Sciatic nerve (tissue), 2 donors: Measurements from ENCODE around the gene APBA2. TPM values are rescaled to one million over a fixed set of nuclear protein-coding genes. Genes with fewer than 3 reads are reported as not detected.
"Not testable (repeated sequence)": the region's sequence is repeated elsewhere in the genome, so short reads cannot be mapped to it uniquely, and the experiment has no call there.

Experiments used
- ATAC-seq: fragments of 200-7000 bp; cut with Tn5 transposase; one replicate; pipeline ENCODE4 v1.9.1; 2020; ENCODE audit warnings: mild to moderate bottlenecking, moderate library complexity
- DNase-seq: peaks from one replicate; pipeline ENCODE4 v3.0.0-alpha.2; 2020; ENCODE audit warnings: low spot score
- intact Hi-C: fragments of 100-400 bp; cut with DNase I; formaldehyde crosslinking; loops from one replicate; pipeline ENCODE4 v1.14.2; 2022
- total RNA-seq: library from RNA; stranded (reverse); fragmentation: NEBNext Ultra II Directional; extraction: Animal tissue kit (Norgen Biotek cat#: 25700); gene quantifications from one replicate; pipeline ENCODE4 v1.2.1, GENCODE V29; 2021
- donor health status: DM: no; HTN: no; CAD: no.
- donor health status: DM: no; HTN: no; CAD: no.

APBA2 gene
- total RNA-seq, 1 donor from 2014 or later, result 3.5 TPM

- ATAC-seq (no peak), DNase-seq (no peak)
- intact Hi-C loops, result no loop called here
Observed at GRCh38 chr15:29005931-29006330, 120.2 kb downstream of the APBA2 start.

DNA sequence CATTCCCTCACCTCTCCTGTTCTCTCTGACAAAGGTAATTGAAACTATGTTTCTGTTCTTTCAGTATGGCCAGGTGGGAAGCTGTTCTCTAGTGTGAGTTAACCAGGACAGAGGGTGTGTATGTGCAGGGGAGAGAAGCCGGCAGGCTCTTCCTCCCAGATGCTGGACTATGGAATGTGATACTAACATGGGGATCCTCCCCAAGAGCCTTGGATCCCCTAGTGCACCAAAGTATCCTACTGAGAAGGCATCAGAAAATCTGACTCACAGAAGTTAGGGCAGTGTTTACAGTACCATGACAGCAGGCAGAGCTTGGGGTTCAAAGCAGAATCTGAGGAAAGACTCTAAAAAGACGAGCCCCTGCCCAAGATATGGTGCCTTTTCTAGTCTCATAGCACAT, 123.1 kb downstream of the APBA2 start:
- ATAC-seq, result no peak
- intact Hi-C loops, result no loop called here
- DNase-seq, result no peak

- intact Hi-C loops, result no loop called here
- ATAC-seq, result no peak
- no peak for DNase-seq
Observed at GRCh38 chr15:29012097-29012496, 126.3 kb downstream of the APBA2 start.

GRCh38 chr15:29014493-29014892, 128.7 kb downstream of the APBA2 start:
- intact Hi-C loops, result no loop called here

GRCh38 chr15:29016518-29016917, 130.7 kb downstream of the APBA2 start:
- DNase-seq (no peak), ATAC-seq (no peak)
- intact Hi-C loops, result no loop called here

More at GRCh38 chr15:29014493-29014892, 128.7 kb downstream of the APBA2 start:
- DNase-seq, result no peak
- no peak for ATAC-seq

DNA sequence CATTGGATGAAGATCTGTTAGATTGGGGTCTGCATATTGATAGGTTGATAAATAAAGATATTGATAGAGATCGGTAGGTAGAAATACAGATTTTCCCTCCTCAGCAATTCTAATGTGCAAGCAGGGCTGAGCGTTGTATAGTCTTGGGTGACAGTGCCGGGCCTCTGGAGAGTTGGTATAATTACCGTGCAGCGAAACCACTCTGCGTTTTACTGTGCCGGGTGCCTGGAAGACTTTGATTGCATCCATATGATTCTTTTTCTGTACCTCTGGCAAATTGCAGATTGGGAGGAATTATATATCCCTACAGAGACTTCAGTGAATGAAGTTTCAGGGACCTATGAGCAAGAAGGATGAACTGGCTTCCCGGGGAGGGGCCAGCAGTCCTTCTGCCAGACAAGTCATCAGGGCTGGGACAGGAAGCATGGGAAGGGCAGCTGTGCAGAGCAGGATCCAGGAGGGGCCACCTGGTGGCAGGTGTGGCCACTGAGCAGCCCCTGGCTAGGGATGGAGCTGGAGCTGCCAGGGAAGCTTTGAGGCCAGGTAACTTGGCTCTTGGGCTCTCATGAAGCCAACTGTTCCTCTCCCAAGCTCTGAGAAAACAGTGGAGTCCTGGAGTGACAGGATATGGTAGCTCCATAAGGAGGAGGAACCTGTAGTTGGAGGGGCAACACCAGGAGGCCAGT, 132.5 kb downstream of the APBA2 start:
- no peak for ATAC-seq
- no peak for DNase-seq
- intact Hi-C loops, result no loop called here

- intact Hi-C loops, result no loop called here
- no peak for DNase-seq
- no peak for ATAC-seq
Observed at GRCh38 chr15:29018995-29019976, 133.5 kb downstream of the APBA2 start.

GRCh38 chr15:29021857-29022256, 136.1 kb downstream of the APBA2 start:
- DNase-seq (no peak), ATAC-seq (no peak)
- intact Hi-C loops, result no loop called here

DNA sequence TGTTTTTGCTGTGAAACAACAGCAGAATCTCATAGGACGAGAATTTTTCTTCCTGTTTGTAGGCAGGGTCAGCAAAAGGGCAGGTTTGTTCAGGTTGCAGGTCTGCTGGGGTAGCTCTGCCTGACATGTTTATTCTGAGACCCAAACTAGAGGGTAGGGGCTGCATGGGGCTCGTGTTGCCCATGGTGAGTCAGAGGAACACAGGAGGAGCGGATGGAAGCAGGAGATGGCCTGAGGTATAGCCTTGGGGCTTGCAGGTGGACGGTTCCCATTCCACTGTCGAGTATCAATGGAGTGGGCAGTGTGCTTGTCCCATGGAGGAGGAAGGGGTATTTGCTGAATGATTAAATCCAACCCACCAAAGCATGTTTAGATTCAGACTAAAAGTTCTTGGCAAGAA, 138.9 kb downstream of the APBA2 start:
- DNase-seq (no peak), ATAC-seq (no peak)
- intact Hi-C loops, result no loop called here

DNA sequence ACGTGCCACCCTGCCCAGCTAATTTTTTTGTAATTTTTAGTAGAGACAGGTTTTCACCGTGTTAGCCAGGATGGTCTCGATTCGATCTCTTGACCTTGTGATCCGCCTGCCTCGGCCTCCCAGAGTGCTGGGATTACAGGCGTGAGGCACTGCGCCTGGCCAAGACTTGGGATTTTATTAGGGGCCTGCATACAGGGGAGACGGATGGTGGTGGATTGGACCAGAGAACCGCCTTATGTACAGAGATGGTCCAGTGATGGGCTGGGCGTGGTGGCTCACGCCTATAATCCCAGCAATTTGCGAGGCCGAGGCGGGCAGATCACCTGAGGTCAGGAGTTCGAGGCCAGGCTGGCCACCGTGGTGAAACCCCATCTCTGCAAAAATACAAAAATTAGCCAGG, 139.6 kb downstream of the APBA2 start:
- ATAC-seq, intact Hi-C loops, DNase-seq: not testable (repeated sequence)

DNA sequence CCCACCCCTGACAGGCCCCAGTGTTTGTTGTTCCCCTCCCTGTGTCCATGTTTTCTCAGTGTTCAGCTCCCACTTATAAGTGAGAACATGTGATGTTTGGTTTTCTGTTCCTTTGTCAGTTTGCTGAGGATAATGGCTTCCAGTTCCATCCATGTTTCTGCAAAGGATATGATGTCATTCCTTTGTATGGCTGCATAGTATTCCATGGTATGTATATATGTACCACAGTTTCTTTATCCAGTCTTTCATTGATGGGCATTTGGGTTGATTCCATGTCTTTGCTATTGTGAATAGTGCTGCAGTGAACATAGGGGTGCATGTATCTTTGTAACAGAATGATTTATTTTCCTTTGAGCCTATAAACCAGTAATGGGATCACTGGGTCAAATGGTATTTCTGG, 142.4 kb downstream of the APBA2 start:
- ATAC-seq, intact Hi-C loops: not testable (repeated sequence)

DNA sequence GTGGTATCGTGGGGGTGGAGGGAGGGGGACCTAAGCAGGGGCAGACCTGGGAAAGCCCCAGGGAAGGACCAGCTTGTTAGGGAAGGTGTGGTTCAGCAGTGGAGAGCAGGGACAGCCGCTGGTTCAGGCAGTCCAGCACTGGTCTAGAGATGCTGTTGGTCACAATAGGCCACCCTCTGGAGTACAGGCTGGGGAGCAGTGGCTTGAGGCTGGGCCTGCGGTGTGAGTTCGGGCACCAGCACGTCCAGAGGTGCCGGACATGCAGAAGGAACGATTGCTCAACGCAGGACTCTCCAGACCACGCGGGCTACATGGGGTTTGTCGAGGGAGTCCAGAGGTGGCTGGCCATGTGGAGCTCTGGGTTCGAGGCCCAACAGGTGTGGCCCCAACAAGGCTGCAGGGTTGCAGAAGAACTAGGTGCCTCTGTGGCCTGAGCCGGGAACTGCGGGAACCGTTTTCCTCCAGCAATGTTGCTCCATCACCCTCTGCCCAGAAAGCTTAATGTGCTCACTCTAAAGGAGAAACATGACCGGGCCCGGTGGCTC, 143.9 kb downstream of the APBA2 start:
- intact Hi-C loops, result no loop called here
- no peak for DNase-seq
- ATAC-seq, result no peak

More for the DNA sequence above, 142.4 kb downstream of the APBA2 start:
- DNase-seq, result not testable (repeated sequence)

DNA sequence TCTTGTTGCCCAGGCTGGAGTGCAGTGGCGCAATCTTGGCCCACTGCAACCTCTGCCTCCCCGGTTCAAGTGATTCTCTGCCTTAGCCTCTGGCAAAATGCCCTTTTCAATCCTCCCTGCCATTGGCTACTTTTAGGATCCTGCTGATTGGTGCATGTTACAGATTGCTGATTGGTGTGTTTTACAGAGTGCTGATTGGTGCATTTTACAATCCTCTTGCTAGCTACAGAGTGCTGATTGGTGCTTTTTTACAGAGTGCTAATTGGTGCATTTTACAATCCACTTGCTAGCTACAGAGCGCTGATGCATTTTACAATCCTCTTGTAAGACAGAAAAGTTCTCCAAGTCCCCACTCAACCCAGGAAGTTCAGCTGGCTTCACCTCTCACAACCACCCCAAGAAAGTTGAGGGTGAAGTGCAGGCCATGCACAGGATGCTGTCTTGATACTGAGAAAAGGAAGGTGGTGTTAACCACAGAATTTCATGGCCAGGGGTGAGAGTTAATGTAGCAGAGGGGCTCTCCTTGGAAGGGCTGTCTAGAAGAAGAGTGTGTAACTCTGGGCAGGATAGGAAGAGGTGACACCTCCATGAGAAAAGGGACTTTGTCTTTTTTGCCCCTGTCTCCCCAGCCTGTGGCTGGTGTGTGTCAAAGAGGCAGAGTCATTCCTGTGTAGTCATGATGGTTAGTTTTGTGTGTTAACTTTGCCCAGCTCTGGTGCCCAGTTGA, 145.9 kb downstream of the APBA2 start:
- intact Hi-C loops, result no loop called here
- no peak for DNase-seq
- ATAC-seq, result no peak

DNA sequence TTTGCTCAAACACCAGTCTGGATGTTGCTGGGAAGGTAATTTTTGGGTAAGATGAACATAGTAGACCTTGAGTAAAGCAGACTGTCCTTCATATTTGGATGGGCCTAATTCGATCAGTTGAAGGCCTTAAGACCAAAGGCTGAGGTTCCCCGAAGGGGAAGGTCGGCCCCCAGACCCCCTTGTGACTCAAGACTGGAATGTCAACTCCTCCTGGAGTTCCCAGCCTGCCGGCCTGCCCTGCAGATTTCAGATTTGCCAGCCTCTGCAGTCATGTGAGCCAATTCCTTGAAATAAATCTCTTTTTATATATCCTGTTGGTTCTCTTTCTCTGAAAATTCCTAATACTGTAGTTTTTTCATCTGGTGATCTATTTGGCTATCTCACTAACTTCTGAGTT, 146.5 kb downstream of the APBA2 start:
- intact Hi-C loops, result no loop called here
- no peak for DNase-seq
- ATAC-seq, result no peak

- DNase-seq (no peak), ATAC-seq (no peak)
- intact Hi-C loops, result no loop called here
Observed at GRCh38 chr15:29032751-29033150, 147.0 kb downstream of the APBA2 start.

DNA sequence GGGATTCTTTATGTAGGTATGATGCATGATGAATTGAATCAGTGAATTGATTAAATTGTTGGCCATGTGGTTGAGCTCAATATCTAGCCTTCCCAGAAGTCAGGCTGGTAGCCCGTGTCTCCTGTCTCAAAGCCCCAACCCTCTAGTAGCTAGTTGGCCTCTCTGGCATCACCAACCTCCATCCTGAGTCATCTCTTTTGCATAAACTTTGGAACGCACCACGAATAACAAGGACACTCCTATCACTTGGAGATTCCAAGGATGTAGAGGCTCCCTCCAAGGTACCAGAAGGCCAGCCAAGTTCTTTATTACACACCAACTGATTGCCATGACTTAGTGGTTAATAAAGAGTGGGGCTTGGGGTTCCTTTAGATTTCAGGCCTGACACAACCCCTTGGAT, 148.4 kb downstream of the APBA2 start:
- no peak for ATAC-seq
- intact Hi-C loops, result no loop called here
- no peak for DNase-seq

DNA sequence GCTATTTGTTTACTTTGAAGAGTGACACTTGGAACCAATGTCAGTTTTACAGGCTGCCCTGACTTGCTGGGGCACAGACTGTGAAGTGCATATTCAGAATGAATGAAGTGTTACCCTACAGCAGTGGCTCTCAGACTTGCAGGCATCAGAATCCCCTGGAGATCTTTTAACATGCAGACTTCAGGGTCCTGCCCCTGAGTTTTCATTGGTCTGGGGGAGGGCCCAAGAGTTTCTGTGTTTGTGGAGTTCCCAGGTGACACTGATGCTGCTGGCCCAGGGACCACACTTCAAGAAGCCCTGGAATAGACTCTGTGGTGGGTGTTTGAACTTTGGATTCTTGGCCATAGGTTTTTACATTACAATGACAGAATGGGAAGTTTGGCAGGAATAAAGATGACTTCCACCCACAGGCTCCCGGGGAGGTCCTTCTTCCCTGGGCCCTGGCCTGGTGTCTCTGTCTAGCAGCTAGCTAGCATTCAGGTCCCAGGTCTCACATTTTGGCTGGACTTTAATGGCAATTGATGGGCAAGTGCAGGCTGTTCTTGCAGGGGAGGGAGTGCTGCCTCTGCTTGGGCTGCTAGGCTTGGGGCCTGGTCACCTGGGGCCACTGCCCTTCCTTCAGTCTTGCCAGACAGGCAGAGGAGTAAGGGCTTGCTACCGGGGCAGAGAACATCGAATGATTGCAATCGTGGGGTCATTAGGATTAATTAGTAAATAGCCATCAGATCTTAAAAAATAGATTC, 149.0 kb downstream of the APBA2 start:
- intact Hi-C loops, result no loop called here
- no peak for ATAC-seq
- no peak for DNase-seq
